GM18517 (cell line): ENCODE results near the gene TP63.

Experiments used
- ATAC-seq: cut with Tn5 transposase; IDR thresholded peaks from one replicate; pipeline ENCODE4 v1.9.1; 2021; ENCODE audit warnings: mild to moderate bottlenecking, moderate library complexity; ENCODE audit not compliant: unreplicated experiment

Gene TP63

DNA sequence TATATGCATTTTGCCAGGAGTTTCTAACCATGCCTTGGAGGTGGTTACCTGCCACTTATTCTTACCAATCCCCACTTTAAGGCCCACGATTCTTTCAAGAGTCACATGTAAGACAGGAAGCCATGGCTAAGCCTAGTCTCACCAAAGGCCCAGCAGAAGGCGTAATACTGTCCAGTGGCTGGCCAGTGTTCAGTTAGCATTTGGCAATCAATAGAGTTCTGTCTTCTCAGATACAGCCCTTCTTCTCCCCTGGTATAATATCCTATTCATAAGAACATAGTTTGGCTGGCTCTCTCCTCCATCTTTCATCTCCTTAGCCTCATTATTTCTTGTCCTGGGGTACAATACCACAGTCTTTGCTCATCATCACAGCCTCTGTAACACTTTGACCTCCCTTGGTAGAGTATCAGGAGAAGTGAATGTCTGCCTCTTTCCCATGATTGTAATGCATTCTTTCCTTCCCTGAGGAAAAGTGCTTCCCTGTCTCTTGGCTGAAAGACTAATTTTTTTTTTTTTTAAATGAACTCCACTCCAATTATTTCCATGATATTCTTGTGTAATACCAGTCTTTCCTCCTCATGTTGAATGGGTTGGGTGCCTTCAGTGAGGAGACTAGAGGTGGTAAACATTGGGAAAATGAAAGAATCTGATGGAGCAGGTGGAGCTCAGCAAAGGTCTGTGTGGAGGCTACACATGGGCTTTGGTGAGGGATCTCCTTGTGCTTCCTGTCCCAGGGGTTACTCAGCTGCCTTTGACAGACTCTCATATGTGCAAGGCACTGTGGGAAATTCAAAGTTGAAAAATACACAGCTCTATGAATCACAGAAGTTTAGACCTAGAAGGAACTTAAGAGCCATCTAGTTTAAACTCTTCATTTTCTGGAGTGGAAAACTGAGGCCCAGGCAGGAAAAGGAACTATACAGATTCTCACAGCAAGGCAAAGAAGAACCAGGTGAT is 271.3 kb downstream of the TP63 start:
- no peak for ATAC-seq

DNA sequence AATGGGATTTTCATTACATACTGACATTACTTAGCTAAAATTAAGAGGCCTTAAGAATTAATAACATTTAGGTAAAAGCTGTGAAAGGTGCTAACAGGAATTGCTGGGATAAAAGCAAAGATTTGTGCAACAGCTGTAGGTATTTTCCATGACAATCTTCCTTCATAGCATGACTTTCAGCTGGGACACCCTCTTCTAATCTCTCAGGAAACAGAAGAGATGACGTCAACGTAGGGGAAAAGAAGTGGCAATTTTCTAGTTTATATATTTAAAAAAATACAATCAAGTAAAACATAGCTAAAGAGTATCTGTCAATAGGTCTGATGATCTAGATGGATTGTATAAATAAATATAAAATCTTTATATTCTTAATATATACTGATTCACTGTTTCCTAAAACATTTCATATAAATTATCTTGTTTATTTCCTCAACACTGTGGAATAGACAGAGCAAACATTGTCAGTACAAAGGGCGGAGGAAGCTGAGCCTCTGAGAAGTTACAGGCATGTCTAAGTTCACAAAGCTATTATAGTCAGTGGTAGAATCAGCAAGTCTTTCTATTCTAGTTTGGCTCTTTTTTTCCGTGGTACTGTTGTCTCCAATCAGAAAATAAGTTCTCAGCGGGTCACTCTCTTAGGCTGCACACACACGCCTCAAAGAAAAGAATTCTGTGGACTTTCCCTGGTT is 272.5 kb downstream of the TP63 start:
- no peak for ATAC-seq

DNA sequence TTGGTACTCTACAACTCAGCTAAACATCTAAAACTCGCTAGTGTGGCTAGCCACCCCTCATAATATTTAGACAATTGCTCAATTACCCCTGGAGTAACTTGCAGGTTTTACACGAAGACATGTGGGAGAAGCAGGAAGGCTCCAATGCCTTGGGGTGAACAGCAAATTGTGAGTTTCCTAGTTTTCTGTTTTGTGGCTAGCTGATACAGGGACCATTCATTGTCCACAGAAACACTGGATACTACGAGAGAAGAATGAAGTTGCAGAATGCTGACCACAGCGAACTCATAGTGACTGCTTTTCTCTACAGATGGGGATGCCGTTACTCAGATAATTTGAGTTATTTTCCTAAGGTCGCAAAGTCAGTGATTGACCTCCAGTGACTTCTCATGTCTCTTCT is 276.6 kb downstream of the TP63 start:
- no peak for ATAC-seq

DNA sequence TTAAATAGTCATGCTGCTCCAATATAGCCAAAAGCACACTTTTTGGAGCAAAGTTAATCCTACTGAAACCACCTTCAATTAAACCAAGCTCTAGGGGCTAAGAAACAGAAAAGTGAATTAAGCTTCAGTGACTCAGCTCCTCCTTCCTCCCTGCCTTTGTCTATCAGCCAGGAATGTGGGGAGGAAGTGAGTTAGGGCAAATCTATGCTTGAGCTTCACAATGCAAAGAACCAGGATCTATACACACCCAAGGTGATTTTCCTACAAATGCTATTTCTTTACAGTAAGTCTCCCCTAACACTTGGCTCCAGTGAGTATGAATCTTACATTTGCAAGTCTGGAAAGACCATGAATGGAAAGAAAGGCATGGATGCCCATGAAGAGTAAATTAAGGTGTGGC is 277.5 kb downstream of the TP63 start:
- no peak for ATAC-seq

DNA sequence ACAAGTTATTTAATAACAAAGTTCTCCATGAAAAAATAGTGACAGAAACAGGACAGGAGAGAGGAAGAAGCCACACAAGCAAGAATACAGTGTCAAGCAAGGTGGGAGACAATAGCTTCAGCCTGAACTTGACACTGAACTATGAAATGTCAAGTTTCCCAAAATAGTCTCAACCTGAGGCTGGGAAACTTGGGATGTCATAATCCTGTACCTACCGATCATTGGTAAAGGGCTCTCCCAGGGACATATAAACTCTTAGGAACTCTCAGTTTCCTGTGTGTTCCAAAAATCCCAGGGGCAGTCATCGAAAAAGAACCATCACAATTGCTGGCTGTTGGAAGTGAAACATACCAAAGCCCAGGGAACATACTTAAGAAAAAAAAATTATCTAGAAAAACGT is 277.9 kb downstream of the TP63 start:
- no peak for ATAC-seq

DNA sequence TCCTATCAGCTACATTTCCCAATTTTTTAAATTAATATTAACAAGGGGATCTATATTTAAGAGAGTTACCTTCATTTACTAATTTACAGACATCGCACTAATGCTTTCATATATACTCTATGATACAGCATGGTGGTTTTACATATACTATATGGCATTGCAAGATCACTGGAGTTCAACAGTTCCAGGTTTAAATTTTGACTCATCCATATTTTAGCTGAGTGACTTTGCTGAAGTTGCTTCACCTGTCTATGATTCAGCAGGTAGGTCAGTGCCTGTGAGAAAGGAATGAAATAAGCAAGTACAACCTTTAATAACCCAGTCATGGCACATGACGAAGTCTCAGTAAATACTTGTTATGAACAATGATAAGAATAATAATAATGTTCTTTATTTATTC is 278.4 kb downstream of the TP63 start:
- ATAC-seq, result no peak

DNA sequence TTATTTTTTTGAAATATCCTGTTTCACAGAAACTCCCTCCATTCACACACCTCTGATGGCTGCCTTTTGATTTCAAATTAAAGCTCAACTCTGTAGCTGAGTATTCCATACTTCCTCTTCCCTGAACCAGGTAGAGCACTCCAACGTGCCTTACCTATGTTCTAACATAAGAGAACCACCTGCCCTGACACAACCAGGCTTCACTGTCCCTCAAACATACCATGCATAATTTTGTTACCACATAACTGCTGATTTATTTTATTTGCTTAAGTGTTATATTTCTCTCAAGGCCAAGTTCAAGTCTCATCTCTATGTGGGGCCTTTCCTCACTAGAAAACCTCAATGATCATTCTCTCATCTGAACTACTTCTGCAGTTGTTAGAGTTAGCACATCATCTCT is 279.8 kb downstream of the TP63 start:
- no peak for ATAC-seq

DNA sequence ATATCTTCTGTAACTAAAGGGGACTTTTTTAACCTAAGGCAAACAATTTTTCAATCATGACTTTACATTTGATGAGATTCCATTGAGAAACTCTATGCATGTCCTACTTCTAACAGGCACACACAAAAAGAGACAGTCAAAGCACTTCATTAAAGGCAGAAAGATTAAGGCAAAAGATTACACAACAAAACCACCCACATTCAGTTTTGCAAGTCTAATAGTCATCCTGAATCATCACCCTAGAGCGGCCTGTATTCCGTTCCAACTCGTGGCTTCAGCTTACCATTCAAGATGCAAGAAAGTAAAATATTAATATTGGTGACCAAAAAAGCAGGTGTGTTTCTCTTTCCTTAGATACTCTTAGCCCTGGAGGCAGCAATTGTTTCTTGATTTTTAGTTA is 283.6 kb downstream of the TP63 start:
- no peak for ATAC-seq

DNA sequence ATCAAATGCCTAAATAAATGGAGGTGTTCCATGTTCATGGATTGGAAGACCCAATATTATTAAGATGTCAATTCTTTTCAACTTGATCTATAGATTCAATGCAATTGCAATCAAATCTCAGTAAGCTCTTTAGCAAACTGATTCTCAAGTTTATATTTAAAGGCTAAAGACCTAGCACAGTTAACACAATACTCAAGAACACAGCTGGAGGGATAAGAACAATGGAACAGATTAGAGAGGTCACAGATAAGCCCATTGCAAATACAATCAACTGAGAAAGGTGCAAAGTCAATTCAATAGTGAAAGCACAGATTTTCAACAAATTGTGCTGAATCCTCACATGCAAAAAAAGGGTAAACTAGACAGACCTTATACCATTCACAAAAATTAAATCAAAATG is 290.6 kb downstream of the TP63 start:
- ATAC-seq, result no peak

DNA sequence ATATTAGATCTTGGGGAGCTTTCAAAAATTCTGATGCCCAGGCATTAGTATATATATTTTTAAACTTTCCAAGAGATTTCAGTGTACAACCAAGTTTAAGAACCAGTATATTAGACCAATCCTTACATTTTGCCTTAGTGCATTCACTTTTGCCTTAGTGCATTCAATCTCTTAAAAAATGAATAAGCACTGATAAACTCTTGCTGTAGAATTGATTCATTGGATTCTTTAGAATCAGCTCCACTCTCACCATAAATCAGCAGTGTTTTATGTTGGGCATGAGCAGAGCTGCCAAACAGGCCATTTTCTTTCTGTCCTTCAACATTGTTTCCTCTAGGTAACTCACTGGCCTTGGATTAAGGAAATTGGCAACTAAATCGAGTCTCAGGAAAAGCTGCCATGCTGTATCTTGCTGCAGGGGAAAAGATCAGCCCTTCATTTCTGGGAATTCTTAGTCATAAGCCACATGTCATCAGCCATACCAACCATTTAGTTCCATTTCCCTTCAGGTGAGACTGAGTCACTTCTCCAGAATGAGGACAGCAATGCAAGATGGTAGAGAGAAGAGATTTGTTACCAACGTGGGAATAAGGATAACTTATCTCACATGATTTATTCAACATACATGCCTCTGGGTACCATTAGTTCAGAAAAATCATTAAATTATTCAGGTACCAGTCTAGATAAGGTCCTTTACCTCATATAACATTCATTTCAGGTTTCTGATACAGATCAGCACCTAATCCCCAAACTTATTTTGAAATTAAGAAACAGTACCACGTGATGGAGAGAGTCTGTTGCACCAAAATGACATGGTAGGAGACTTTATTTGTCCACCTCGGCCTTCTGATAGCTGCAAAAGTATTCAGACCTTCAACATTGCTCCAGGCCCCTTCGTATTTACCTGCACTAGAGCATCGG is 297.0 kb downstream of the TP63 start:
- ATAC-seq, result no peak

DNA sequence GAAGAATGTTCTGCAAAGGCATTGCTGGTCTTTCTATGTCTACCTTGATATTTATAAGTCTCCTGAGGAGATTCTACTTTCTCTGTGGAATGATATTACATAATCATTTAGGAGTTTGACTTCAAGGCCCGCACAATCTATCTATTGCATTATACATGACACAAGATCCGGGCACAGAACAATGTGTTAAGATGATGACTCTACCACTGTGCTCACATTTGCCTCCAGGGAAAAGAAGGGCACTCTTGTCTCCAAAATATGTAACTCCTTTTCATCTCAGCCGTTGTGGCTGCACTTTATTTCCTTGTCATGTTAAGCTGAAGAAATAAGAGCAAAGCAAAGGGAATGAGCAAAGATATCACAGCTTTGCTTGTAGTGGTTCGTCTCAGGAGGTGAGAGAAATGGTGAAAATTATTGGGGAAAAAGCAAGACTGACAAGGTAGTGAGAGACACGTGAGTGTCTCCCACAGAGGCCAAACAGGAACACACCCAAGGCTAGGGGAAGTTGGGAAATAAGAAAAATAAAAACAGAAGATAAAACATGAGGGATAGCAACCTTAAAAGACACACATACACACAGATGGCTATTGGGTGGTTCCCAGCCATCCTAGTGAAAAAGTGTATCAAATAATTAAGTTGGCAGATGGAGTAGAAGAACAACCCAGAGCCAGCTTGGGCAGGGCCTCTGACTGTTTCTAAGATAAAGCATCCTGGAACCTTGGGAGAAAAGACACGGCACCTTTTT is 305.2 kb downstream of the TP63 start:
- ATAC-seq, result no peak

DNA sequence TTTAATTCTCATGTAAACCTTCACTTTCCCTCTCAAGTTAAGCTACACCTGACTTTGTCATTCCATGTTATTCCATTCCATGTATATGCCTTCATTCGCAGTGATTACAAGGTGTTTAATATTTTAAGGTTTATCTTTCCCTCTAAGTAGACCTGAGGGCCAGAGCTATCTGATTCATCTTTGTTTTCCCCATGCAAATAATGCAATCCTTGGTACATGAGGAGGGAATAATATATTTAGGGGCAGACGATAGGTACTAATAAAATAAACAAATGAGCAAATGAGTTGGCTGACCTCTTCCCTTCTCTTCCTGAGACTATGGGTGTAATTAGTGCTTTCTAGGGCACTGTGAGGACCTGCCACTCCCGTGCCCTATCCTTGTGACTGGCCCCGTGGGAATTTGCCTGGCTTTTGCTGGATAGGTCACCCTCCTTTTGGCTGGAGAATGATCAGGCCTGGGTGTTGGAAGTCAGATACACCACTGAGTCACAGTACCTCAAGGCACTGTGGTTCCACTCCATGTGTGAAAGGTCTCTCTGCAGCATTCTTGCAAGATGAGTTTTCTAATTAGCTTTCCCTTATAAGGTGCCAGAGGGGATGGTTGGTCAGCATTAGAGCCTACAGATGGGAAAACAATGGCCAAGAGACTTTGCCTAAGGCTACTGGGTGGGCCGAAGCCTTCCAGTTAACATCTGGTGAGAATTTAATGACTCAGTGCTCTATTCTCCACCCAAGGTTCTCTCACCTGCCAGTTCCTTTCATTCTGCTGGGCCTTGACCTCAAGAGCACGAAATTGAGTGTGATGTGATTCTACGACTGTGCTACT is 306.3 kb downstream of the TP63 start:
- ATAC-seq, result no peak

DNA sequence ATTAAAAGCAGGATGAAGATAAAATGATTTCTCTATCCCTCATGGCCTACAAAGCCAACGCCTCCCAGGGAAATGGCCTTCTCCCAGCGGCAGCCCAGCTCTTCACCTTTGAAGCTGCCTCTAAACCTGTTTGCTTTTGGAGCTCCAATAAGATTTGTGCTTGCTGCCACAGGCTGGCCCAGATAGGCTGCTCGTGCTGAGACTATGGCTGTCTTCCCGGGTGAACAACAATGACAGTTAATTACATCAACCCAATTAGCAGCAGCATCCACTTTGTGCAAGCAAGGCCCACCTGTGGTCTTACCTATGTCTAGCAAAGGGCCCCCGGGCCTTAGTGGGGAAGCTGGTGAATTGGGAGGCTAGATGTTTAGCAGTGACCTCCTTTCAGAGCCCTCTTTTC is 309.9 kb downstream of the TP63 start:
- ATAC-seq, result no peak

DNA sequence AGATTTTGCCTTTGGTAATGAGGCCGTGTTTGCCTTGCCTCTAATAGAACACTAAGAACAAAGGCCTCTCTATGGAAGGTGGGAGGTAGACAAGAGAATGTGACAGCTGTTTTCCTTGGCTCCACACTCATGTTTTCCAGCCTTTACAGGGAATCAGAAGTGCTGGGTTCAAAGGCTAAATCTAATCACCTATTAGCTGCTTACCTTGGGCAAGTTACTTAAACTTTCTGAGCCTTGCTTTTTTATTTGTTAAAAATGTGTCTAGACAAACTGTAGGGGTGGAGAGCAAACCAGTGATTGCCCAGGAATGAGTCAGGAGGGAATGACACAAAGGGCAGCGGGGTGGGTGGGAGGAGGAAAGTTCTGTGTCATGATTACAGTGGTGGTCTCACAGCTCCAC is 310.5 kb downstream of the TP63 start:
- no peak for ATAC-seq

DNA sequence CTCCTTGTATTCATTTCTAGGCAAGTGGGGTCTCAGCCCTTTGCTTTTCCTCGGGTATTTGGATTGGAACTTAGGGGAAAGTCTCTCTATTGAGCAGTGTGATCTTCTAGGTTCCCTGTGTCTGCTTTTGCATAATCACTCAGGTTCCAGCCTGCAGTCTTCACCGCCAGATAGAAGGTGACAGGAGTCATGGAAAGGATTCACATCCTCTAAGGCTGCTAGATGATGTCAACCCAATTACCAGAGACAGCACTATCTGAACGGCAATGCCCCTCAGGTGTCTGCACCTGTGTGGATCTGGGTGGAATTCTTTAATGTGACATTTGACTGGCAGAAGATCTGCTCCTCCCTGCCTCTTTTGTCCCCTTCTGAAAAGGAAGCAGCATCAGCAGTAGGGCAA is 311.8 kb downstream of the TP63 start:
- ATAC-seq, result no peak

DNA sequence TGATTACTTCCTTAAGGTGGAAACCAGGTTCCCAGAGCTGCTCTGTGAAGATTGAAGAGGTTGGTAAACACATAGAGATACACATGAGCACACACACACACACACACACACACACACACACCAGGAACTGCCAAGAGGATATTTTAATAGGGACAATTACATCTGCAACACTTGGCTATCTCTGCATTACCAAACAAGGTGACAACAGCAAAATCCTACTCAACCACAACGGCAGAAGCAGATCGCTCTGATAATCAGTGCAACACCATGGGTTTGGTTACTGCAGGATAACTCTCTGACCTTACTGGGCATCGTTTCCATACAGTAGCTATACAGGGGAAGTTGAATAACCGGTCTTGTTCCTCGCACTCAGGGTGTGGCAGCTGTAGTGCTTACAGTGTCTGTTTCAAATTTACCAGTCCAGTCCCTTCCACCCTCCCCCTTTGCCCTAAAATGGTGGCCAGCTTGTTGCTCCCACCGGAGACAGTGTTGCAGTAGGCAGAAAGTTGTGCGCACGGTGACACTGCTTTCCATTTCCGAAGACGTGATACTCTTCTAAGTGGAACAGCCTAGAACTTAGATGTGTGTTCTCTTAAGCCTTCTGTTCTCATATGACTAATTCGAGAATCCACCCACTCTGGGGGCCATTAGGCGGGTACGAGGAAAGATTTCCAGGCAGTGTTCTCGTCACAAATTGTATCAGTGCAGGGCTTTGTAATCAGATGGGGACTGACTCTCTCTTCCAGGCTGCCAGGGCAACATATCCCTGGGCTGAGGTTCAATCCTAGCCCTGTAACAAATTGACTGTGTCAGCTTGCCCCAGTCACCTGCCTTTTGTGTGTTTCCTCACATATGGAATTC is 313.3 kb downstream of the TP63 start:
- no peak for ATAC-seq

DNA sequence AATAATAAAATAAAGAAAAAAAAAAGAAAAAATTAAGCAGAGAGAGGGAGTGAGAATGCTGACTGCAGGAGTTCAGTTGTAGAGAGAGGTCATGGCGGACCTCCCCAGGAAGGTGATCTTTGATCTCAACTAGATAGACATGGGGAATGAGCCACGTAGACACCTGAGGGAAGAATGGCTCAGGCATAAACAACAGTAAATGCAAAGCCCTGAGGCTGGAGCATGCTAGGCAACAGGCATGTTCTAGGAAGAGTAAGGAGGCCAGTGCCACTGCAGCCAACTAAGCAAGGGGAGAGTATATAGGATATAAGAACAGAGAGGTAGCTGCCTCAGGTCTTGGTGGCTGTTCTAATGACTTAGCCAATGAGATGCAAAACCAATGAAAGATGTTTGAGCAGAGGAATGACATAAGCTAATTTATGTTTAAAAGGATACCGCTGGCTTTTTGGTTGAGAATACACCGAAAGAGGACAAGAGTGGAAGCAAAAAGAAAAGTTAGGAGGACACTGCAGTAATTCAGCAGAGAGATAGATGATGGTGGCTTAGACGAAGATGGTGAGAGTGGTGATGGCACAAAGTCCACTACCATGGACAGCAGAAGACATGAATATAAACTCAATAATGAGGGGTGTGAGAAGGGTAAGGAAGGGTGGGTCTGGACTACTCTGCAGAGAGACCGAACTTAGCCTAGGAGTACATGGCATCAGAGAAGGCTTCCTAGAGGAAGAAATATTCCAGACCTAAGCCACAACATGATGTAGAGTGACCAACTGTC is 314.9 kb downstream of the TP63 start:
- ATAC-seq, result no peak
